ENCODE data around the gene ITGA2.
A peak's percentile ranks its signal among the peaks of the same experiment; 100 is the strongest.

The ITGA2 gene

GRCh38 chr5:52988335-52989024 is 672 bp upstream of the ITGA2 start:
- peak overlapping the region; percentile 84 for H3K4me3 ChIP-seq (ENCODE audit: low read depth, low read length)

- peak overlapping the region; percentile 84 for H3K4me3 ChIP-seq (ENCODE audit: low read depth, low read length)
Measured at GRCh38 chr5:52989781-52990527, 802 bp downstream of the ITGA2 start.

- no peak overlapping the region for H3K4me3 ChIP-seq (ENCODE audit: low read depth, low read length)
Measured at GRCh38 chr5:52990528-52990925, 1.4 kb downstream of the ITGA2 start.

DNA sequence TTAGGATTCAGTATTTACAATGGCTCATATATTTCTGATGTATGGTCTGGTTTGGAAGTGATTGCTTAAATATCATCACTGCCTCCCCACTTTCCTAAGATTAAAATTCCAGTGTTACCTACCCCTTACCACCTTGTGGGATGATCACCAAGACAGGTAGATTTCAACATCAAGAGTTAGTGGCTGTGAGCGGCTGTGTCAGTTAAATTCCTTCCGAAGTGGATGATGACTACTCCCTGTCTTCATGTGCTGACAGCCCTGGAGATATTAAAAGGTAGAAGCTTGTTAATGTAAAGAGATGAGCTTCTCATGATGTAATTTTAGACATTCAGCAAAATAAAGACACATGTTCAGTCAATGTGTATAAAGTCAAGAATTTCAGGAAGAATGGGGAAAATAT is 4.2 kb downstream of the ITGA2 start:
- no peak overlapping the region for H3K4me3 ChIP-seq (ENCODE audit: low read depth, low read length)

DNA sequence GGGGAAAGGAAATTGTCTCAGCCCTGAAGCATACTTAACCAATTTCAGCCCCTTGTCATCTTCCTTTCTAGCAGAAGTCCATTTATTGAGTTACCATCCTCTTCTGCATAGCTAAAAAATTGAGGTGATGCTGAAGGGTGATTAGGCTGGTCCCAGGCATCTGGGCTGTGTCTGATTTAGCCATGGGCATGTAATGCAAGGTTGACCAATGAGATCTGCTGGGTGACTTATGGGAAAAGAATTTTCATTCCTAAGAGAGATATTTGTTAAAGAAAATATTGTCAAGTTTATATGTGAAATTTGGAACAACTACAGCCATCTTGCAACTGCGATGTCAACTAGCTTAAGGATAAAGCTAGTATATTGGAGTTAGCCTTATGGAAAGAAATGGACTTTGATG is 5.1 kb downstream of the ITGA2 start:
- no peak overlapping the region for H3K4me3 ChIP-seq (ENCODE audit: low read depth, low read length)

- H3K4me3 ChIP-seq (ENCODE audit: low read depth, low read length), result no peak overlapping the region
Measured at GRCh38 chr5:52995095-52995494, 5.9 kb downstream of the ITGA2 start.

DNA sequence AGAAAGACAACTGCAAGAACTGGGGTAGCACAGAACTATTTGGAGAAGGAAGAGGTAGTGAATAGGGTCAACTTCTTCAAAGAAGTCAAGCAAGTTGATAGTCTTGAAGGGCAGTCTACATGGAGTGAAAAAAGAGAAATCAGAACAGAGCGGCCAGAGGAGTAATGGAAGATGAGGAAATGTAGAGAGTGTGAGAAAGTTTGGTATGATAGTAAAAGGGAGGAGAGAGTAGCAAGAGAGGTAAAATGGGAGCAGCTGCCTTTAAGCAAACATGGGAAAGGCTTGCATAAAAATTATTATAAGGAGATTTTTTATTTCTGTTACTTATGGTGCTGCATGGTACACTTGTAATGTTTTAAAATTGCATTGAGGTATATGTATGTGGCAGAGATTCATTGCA is 6.8 kb downstream of the ITGA2 start:
- H3K4me3 ChIP-seq (ENCODE audit: low read depth, low read length), result no peak overlapping the region

GRCh38 chr5:52996979-52997378 is 7.8 kb downstream of the ITGA2 start:
- no peak overlapping the region for H3K4me3 ChIP-seq (ENCODE audit: low read depth, low read length)

DNA sequence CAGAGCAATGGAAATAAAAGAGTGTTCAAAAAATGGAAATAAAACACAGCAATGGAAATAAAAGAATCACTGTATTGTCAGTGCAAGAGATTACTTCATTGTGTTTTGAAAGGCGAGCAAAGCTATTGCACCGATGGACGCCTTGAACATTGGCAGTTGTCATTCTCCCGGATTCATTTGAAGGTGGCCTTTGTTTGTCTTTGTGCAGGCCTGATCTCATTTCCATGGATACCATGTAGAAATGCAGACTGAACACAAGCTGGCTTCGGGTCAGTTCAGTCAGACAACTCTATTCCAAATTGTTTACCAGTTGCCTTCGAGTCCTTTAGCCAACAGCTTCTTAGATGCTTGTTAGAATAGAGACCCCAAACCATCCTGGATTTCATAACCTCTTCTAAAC is 8.3 kb downstream of the ITGA2 start:
- H3K4me3 ChIP-seq (ENCODE audit: low read depth, low read length), result no peak overlapping the region

GRCh38 chr5:52998552-52999313 is 9.6 kb downstream of the ITGA2 start:
- no peak overlapping the region for H3K4me3 ChIP-seq (ENCODE audit: low read depth, low read length)

DNA sequence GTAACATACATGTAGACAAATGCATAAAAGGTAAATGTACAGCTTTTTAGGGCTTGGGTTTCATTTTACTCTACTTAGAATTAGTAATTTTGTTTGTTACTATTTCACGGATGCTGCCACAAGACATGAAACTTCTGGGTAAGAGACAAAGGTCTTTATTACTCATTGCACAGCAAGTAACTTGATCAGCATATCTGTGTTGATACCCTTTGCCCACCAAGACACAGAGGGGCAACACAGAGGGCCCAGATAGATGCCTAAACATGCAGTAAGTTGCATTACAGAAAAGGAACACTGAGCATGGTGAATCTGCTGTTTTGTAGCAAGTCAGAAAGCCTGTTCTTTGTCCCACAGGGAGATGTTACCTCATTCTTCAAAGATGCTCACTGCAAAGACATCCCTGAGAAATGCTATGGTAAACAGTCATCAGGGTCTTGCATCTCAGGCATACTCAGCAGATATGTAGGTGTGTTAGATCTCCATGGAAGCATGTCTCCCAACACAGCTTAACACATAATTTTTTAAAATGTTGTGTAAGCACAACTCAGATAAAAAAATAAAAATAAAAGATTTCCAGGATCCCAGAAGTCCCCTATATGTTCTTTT is 10.3 kb downstream of the ITGA2 start:
- H3K4me3 ChIP-seq (ENCODE audit: low read depth, low read length), result no peak overlapping the region

GRCh38 chr5:53001541-53001940 is 12.4 kb downstream of the ITGA2 start:
- no peak overlapping the region for H3K4me3 ChIP-seq (ENCODE audit: low read depth, low read length)

DNA sequence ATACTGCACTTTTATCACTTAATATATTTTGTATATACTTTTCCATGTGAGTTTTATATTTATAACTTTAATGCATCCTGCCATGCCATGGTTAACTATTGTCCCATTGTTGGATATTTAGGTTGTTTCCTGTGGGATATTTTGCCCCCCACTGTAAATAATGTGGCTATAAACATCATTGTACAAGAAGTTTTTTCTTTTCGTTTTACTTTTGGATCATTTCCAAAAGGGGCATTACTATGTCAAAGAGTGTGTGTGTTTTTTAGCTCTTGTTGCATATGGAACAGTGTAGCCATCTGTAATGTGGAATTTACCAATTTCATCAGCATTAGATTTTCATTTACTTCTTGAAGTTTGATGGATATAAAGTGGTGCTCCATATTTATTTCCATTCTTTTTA is 13.3 kb downstream of the ITGA2 start:
- no peak overlapping the region for H3K4me3 ChIP-seq (ENCODE audit: low read depth, low read length)

GRCh38 chr5:53003144-53003543 is 14.0 kb downstream of the ITGA2 start:
- no peak overlapping the region for H3K4me3 ChIP-seq (ENCODE audit: low read depth, low read length)

- H3K4me3 ChIP-seq (ENCODE audit: low read depth, low read length), result no peak overlapping the region
Measured at GRCh38 chr5:53006911-53007890, 18.0 kb downstream of the ITGA2 start.

DNA sequence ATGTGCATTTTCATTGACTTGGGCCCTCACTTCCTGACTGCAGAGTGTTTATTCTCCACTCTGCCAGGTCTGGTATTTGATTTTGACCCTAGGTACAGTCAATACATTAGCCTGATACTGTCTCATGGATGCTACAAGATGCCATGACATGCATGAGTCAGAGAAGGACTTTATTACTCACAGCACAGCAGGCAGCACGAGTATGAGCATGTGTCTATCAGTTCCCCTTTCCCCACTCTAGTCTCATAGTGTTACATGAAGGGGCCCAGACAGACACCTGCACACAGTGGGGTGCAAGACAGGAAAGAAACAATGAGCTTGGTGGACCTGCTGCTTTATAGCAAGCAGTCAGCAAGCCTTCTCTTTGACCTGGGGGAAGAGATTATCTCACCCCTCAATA is 19.6 kb downstream of the ITGA2 start:
- H3K4me3 ChIP-seq (ENCODE audit: low read depth, low read length), result no peak overlapping the region

DNA sequence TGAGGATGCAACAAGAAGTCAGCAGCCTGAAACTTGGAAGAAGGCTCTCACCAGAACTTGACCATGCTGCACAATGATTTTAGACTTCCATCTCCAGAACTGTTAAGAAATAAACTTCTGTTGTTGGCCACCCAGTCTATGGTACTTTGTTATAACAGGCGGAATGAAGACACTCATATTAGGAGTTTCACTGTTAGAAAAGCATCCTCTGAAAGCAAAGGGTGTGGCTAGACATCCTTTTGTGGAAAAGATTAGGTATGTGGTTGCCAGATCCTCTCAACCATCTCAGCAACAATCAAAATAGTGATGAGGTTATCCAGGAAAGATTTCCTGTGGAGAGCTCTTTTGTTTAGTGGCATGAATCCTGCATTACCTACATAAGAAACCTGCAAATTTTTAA is 20.7 kb downstream of the ITGA2 start:
- H3K4me3 ChIP-seq (ENCODE audit: low read depth, low read length), result no peak overlapping the region

- H3K4me3 ChIP-seq (ENCODE audit: low read depth, low read length), result no peak overlapping the region
Measured at GRCh38 chr5:53010814-53011213, 21.7 kb downstream of the ITGA2 start.

DNA sequence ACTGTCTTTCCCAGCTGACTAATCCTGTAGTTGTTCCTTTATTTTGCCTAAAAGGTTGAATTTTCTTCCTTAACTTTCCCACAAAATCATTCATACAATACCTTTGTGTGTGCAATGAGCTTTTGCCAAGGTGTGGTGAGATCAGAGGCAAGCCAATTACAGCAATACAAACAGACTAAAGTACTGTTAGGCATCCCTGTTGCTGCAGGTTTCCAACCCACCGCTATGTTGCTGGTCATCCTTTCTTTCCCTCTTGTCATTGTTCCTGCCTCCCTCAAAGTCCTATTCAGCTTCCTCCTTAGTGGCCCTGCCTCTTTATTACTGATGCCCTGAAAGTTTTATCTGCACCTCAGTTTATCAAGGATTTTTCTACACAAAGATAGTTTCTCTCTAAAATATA is 22.1 kb downstream of the ITGA2 start:
- no peak overlapping the region for H3K4me3 ChIP-seq (ENCODE audit: low read depth, low read length)

- no peak overlapping the region for H3K4me3 ChIP-seq (ENCODE audit: low read depth, low read length)
Measured at GRCh38 chr5:53013857-53014256, 24.7 kb downstream of the ITGA2 start.
